A549 (cell line): ENCODE measurements around the gene SEL1L3.

ENCODE experiments used
- POLR2AphosphoS2 ChIP-seq: conservative IDR thresholded peaks from 2 replicates; pipeline ENCODE4 v1.6.1; 2012; ENCODE audit warnings: low read length, improper control_type of control experiment, inconsistent platforms
- REST ChIP-seq: fragments of 200-600 bp; sonication (generic); IDR thresholded peaks from 2 replicates; pipeline ENCODE4 v1.6.1; 2016; ENCODE audit warnings: antibody characterized with exemption, mild to moderate bottlenecking, moderate library complexity
- TF ChIP-seq, protein P1 (sequence below): fragments of >200 bp; sonication (Bioruptor Twin); formaldehyde crosslinking; IDR thresholded peaks from 3 replicates; pipeline ENCODE4 v1.5.1; 2016

- TF ChIP-seq POLR2AphosphoS2 (no peak), REST (no peak)
- TF ChIP-seq, protein P1, sequence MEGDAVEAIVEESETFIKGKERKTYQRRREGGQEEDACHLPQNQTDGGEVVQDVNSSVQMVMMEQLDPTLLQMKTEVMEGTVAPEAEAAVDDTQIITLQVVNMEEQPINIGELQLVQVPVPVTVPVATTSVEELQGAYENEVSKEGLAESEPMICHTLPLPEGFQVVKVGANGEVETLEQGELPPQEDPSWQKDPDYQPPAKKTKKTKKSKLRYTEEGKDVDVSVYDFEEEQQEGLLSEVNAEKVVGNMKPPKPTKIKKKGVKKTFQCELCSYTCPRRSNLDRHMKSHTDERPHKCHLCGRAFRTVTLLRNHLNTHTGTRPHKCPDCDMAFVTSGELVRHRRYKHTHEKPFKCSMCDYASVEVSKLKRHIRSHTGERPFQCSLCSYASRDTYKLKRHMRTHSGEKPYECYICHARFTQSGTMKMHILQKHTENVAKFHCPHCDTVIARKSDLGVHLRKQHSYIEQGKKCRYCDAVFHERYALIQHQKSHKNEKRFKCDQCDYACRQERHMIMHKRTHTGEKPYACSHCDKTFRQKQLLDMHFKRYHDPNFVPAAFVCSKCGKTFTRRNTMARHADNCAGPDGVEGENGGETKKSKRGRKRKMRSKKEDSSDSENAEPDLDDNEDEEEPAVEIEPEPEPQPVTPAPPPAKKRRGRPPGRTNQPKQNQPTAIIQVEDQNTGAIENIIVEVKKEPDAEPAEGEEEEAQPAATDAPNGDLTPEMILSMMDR = no peak
Observed at GRCh38 chr4:25727711-25728493, 134.9 kb downstream of the SEL1L3 start.
